Measurements from ENCODE around the gene FREY1.
A peak's percentile ranks its signal among the peaks of the same experiment; 100 is the strongest.

- no peak for TF ChIP-seq POLR2A (IDR thresholded peaks at IDR 0.05; ENCODE audit: low read depth)
- TF ChIP-seq CTCF (IDR thresholded peaks at IDR 0.05), result no peak
- TF ChIP-seq POLR2AphosphoS5 (IDR thresholded peaks at IDR 0.05), result peak in 1 of 2 donors; percentile 6
Measured at GRCh38 chr11:45879803-45880686, 27.0 kb downstream of the FREY1 start.

Data from esophagus muscularis mucosa (tissue), 3 donors.